A549 (cell line): ENCODE measurements around the gene PRPSAP2. TPM values are rescaled to one million over a fixed set of nuclear protein-coding genes. Genes with fewer than 3 reads are reported as not detected.

Experiments used
- ATAC-seq, 2 experiments: fragments of 200-7000 bp in 1 of 2; fragments of >200 bp in 1 of 2; cut with Nextera tagmentation in 1 of 2; cut with Tn5 transposase in 1 of 2; 3 replicates each; pipeline versions ENCODE4 v1.8.0 to v1.9.1; 2018 to 2020; ENCODE audit warnings: mild to moderate bottlenecking in 1 of 2, moderate library complexity in 1 of 2
- CTCF ChIA-PET: fragments of 300-600 bp; sonication (Branson Sonifier 250); formaldehyde crosslinking; extraction: SDS; loops from one replicate; lab custom pipeline; 2021; ENCODE audit warnings: antibody characterized with exemption, inconsistent platforms; lab: Yijun Ruan, JAX
- POLR2A ChIA-PET: fragments of 350-600 bp; formaldehyde crosslinking; extraction: SDS; loops from one replicate; lab custom pipeline; 2021; ENCODE audit warnings: antibody characterized with exemption, inconsistent platforms; lab: Yijun Ruan, JAX
- DNase-seq, 2 experiments: peaks; one replicate each; pipeline versions ENCODE4 v3.0.0 to v3.0.0-alpha.2; 2011 to 2016; ENCODE audit warnings: low read depth in 1 of 2, low spot score in 1 of 2
- FAIRE-seq: peaks from 2 replicates; lab custom pipeline; 2011; peaks lifted over from hg19 to GRCh38; lab: Jason Lieb, UNC
- H3K27ac ChIP-seq, 2 experiments: fragments of >200 bp; sonication (Bioruptor Twin); formaldehyde crosslinking; 3 replicates each; pipeline ENCODE4 v1.5.1; 2016 to 2017
- H3K4me1 ChIP-seq: fragments of >200 bp; sonication (Bioruptor Twin); formaldehyde crosslinking; 3 replicates; pipeline ENCODE4 v1.6.1; 2016
- H3K4me2 ChIP-seq: fragments of >200 bp; sonication (Bioruptor Twin); formaldehyde crosslinking; 3 replicates; pipeline ENCODE4 v1.6.1; 2016
- H3K4me3 ChIP-seq: fragments of >200 bp; sonication (Bioruptor Twin); formaldehyde crosslinking; 3 replicates; pipeline ENCODE4 v1.5.1; 2016
- H3K9me3 ChIP-seq: fragments of >200 bp; sonication (Bioruptor Twin); formaldehyde crosslinking; 3 replicates; pipeline ENCODE4 v1.6.1; 2016
- BHLHE40 ChIP-seq: IDR thresholded peaks from 2 replicates; pipeline ENCODE4 v1.6.1; 2012; ENCODE audit warnings: low read depth, low read length, inconsistent platforms
- CBX2 ChIP-seq: fragments of 200-600 bp; sonication (generic); IDR thresholded peaks from 2 replicates; pipeline ENCODE4 v1.6.1; 2016; ENCODE audit warnings: low read depth, mild to moderate bottlenecking, borderline replicate concordance
- EP300 ChIP-seq, 2 experiments: fragments of >200 bp; sonication (Bioruptor Twin); formaldehyde crosslinking; IDR thresholded peaks; 2 replicates in 1 of 2; 3 replicates in 1 of 2; pipeline ENCODE4 v1.6.1; 2016 to 2017
- ESRRA ChIP-seq: fragments of 150-350 bp; IDR thresholded peaks from 2 replicates; pipeline ENCODE4 v1.6.1; 2014; ENCODE audit warnings: mild to moderate bottlenecking, low read length, borderline replicate concordance
- FOSB ChIP-seq: fragments of 250-450 bp; sonication (Bioruptor Pico); IDR thresholded peaks from 2 replicates; pipeline ENCODE4 v1.5.0; 2020; ENCODE audit warnings: mild to moderate bottlenecking, moderate library complexity
- FOSL2 ChIP-seq, 2 experiments: fragments of 450-650 bp in 1 of 2; fragments of >200 bp in 1 of 2; sonication (Bioruptor Twin) in 1 of 2; formaldehyde crosslinking; IDR thresholded peaks; 2 replicates each; pipeline versions ENCODE4 v1.5.0 to v1.6.1; 2016 to 2020; ENCODE audit warnings: mild to moderate bottlenecking in 1 of 2, moderate library complexity in 1 of 2
- GATA3 ChIP-seq: IDR thresholded peaks from 2 replicates; pipeline ENCODE4 v1.6.1; 2012; ENCODE audit warnings: borderline replicate concordance
- JUN ChIP-seq, 2 experiments: fragments of >200 bp; sonication (Bioruptor Twin); formaldehyde crosslinking; IDR thresholded peaks; 2 replicates in 1 of 2; 3 replicates in 1 of 2; pipeline ENCODE4 v1.6.1; 2016 to 2017
- KDM5A ChIP-seq: fragments of 200-600 bp; sonication (generic); IDR thresholded peaks from 2 replicates; pipeline ENCODE4 v1.6.1; 2016; ENCODE audit warnings: antibody characterized with exemption, mild to moderate bottlenecking
- MAFK ChIP-seq: fragments of 450-650 bp; IDR thresholded peaks from 2 replicates; pipeline ENCODE4 v1.6.1; 2014; ENCODE audit not compliant: partially characterized antibody
- POLR2A ChIP-seq: IDR thresholded peaks from 2 replicates; pipeline ENCODE4 v1.6.1; 2012; ENCODE audit warnings: mild to moderate bottlenecking, low read length
- RFX5 ChIP-seq: fragments of 450-650 bp; IDR thresholded peaks from 2 replicates; pipeline ENCODE4 v1.7.1; 2014; ENCODE audit warnings: antibody characterized with exemption, mild to moderate bottlenecking, moderate library complexity
- TFCP2L1 ChIP-seq: fragments of 250-450 bp; sonication (Bioruptor Pico); IDR thresholded peaks from 2 replicates; pipeline ENCODE4 v1.5.0; 2021; ENCODE audit warnings: mild to moderate bottlenecking
- ZNF302 ChIP-seq: fragments of 250-450 bp; sonication (Bioruptor Pico); IDR thresholded peaks from 2 replicates; pipeline ENCODE4 v1.9.0; 2021; ENCODE audit warnings: inconsistent platforms, mild to moderate bottlenecking, moderate library complexity
- WGBS: methylation state at CpG from one replicate; pipeline ENCODE4 v1.1.6; 2017; ENCODE audit errors: missing lambda C conversion rate; 5-methylcytosine and 5-hydroxymethylcytosine counted together
- polyA plus RNA-seq, 4 experiments: library from polyadenylated mRNA; depleted of rRNA in 3 of 4; stranded (reverse); fragments of >200 nt; fragmentation: RNase III in 1 of 4; extraction: RNeasy Plus Mini Kit Qiagen cat#74134 plus additional on column Dnase treatment in 1 of 4; gene quantifications; 2 replicates in 3 of 4; 3 replicates in 1 of 4; pipeline ENCODE4 v1.2.3, GENCODE V29; 2011 to 2017
- TF ChIP-seq, protein P1 (sequence below): IDR thresholded peaks from 2 replicates; pipeline ENCODE4 v1.6.1; 2012; ENCODE audit warnings: low read depth, borderline replicate concordance
- TF ChIP-seq, protein P2 (sequence below): fragments of 250-450 bp; sonication (Bioruptor Pico); IDR thresholded peaks from 2 replicates; pipeline ENCODE4 v1.5.0; 2021; ENCODE audit warnings: mild to moderate bottlenecking, moderate library complexity, borderline replicate concordance
- TF ChIP-seq, protein P3 (sequence below): fragments of 450-650 bp; IDR thresholded peaks from 2 replicates; pipeline ENCODE4 v1.6.1; 2014; ENCODE audit warnings: antibody characterized with exemption
- TF ChIP-seq, protein P4 (sequence below): fragments of >200 bp; sonication (Bioruptor Twin); formaldehyde crosslinking; IDR thresholded peaks from 3 replicates; pipeline ENCODE4 v1.6.1; 2016
- TF ChIP-seq, protein P5 (sequence below): fragments of 200-600 bp; sonication (generic); IDR thresholded peaks from 2 replicates; pipeline ENCODE4 v1.6.1; 2016; ENCODE audit warnings: antibody characterized with exemption, mild to moderate bottlenecking, moderate library complexity
- TF ChIP-seq, protein P6 (sequence below): IDR thresholded peaks from 2 replicates; pipeline ENCODE4 v1.6.1; 2012

PRPSAP2 gene
- polyA plus RNA-seq, 2 of the 4 experiments (the other 2 are of a cell fraction), result 53.3 to 82.1 TPM

DNA sequence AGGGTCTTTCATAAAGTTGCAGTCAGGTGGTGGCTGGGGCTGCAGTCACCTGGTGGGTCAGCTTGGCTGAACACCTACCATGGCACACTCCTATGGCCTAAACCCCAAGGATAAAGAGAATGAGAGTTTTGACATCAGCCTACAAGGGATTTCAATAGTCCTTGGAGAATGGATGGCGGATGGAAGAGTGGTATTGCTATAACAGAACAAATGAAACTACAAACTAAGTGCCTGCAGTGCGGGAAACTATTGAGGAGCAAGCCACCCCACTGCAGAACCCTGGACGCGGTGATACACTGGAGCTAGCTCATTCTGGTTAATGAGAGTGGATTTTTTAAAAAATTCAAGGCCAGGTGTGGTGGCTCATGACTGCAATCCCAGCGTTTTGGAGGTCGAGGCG is 3.0 kb upstream of the PRPSAP2 start:
- TF ChIP-seq POLR2A, result no peak
- TF ChIP-seq, protein P1, sequence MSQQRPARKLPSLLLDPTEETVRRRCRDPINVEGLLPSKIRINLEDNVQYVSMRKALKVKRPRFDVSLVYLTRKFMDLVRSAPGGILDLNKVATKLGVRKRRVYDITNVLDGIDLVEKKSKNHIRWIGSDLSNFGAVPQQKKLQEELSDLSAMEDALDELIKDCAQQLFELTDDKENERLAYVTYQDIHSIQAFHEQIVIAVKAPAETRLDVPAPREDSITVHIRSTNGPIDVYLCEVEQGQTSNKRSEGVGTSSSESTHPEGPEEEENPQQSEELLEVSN, result no peak
- no peak for TF ChIP-seq KDM5A
- no peak for TF ChIP-seq FOSL2 (IDR thresholded peaks at IDR 0.05)
- TF ChIP-seq FOSL2 (CRISPR knock-in tag; IDR thresholded peaks at IDR 0.05), result no peak
- TF ChIP-seq RFX5, result no peak
- TF ChIP-seq EP300 (IDR thresholded peaks at IDR 0.05), result no peak
- TF ChIP-seq FOSB (CRISPR knock-in tag), result no peak
- no peak for ATAC-seq
- no peak for DNase-seq
- H3K27ac ChIP-seq, result no peak overlapping the region
- CTCF ChIA-PET, result interaction anchor here (0.6 to 2.5 kb wide), 7 partner anchors 23 to 230 kb away, joined by 3 to 8 read pairs (median 3); partner anchors contain the start of gene FAM83G
- no peaks in the 10 kb centered on the region for H3K9me3 ChIP-seq
- peak overlapping the region; percentile 54; the same call in 2 of the 3 replicates for H3K4me3 ChIP-seq
- POLR2A ChIA-PET, result no interaction called here
- WGBS, result 89% methylated on average over 7 of the region's 7 CpGs
- no peak for FAIRE-seq
- peak overlapping the region; percentile 80 for H3K4me2 ChIP-seq
- peaks cover 34% of the 10 kb centered on the region for H3K4me1 ChIP-seq

DNA sequence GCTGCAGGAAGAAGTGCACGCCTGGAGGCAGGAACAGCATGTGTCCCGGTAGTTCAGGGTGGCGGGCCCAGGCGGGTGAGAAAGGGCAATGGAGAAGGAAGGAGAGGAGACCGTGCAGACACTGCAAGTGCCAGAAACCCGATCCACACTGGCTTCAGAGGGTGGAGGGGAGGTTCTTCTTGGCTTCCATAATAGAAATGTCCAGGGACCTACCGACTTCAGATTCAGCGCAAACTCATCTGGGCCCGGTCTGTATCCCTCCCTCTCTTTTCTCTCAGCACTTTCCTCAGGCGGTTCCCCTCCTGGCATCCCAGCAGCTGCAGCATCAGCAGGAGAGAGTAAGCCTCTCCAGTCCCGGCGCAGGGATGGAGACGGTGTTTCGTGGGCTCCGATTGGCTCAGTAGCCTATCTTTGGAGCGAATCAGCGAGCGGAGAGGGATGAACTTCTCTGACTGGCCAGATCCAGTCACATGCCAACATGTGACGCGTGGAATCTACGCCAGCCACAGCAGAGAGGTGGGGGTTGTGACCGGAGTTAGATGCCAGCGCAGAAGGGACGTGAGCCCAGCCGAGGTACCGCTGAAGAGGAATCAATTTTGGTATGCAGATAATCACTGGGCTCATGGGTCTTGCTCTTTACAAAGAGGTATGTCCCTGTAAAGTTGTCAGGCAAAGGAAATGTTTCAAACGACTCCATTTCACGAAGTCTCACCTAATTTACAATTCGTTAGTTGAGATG is 1.9 kb upstream of the PRPSAP2 start:
- Histone ChIP-seq H3K4me2 (peak overlapping the region; percentile 80), H3K4me1 (peaks cover 32% of the 10 kb centered on the region), H3K4me3 (peak overlapping the region; percentile 54), H3K9me3 (no peaks in the 10 kb centered on the region), H3K27ac (peak overlapping the region; percentile 73 to 84)
- ChIA-PET POLR2A (interaction anchor here (0.6 kb wide), 2 partner anchors 51 to 1035 kb away, joined by 3 to 8 read pairs; no protein-coding TSS in a partner anchor), CTCF (interaction anchor here (1.0 to 2.2 kb wide), 3 partner anchors 83 to 231 kb away, joined by 3 to 8 read pairs (median 3); no protein-coding TSS in a partner anchor)
- peak; percentile 92 to 94 for ATAC-seq
- peak; percentile 98 for FAIRE-seq
- under 1% methylated on average over 29 of the region's 29 CpGs for WGBS
- TF ChIP-seq, protein P2, sequence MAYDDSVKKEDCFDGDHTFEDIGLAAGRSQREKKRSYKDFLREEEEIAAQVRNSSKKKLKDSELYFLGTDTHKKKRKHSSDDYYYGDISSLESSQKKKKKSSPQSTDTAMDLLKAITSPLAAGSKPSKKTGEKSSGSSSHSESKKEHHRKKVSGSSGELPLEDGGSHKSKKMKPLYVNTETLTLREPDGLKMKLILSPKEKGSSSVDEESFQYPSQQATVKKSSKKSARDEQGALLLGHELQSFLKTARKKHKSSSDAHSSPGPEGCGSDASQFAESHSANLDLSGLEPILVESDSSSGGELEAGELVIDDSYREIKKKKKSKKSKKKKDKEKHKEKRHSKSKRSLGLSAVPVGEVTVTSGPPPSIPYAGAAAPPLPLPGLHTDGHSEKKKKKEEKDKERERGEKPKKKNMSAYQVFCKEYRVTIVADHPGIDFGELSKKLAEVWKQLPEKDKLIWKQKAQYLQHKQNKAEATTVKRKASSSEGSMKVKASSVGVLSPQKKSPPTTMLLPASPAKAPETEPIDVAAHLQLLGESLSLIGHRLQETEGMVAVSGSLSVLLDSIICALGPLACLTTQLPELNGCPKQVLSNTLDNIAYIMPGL (CRISPR knock-in tag), result no peak
- TF ChIP-seq JUN (IDR thresholded peaks at IDR 0.05) (peak; percentile 68 to 69; a peak in 3 of 5 replicates), ESRRA (no peak), MAFK (peak; percentile 45), ZNF302 (CRISPR knock-in tag) (no peak), BHLHE40 (no peak), KDM5A (peak; percentile 82), GATA3 (0 out of 2 replicates have a peak, but pooled peaks have one; percentile 8), CBX2 (no peak), RFX5 (peak; percentile 85), POLR2A (peak; percentile 81), TFCP2L1 (CRISPR knock-in tag) (no peak)
- TF ChIP-seq, protein P3, sequence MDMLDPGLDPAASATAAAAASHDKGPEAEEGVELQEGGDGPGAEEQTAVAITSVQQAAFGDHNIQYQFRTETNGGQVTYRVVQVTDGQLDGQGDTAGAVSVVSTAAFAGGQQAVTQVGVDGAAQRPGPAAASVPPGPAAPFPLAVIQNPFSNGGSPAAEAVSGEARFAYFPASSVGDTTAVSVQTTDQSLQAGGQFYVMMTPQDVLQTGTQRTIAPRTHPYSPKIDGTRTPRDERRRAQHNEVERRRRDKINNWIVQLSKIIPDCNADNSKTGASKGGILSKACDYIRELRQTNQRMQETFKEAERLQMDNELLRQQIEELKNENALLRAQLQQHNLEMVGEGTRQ, result peak; percentile 98
- TF ChIP-seq, protein P4, sequence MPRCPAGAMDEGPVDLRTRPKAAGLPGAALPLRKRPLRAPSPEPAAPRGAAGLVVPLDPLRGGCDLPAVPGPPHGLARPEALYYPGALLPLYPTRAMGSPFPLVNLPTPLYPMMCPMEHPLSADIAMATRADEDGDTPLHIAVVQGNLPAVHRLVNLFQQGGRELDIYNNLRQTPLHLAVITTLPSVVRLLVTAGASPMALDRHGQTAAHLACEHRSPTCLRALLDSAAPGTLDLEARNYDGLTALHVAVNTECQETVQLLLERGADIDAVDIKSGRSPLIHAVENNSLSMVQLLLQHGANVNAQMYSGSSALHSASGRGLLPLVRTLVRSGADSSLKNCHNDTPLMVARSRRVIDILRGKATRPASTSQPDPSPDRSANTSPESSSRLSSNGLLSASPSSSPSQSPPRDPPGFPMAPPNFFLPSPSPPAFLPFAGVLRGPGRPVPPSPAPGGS, result peak; percentile 71
- TF ChIP-seq, protein P5, sequence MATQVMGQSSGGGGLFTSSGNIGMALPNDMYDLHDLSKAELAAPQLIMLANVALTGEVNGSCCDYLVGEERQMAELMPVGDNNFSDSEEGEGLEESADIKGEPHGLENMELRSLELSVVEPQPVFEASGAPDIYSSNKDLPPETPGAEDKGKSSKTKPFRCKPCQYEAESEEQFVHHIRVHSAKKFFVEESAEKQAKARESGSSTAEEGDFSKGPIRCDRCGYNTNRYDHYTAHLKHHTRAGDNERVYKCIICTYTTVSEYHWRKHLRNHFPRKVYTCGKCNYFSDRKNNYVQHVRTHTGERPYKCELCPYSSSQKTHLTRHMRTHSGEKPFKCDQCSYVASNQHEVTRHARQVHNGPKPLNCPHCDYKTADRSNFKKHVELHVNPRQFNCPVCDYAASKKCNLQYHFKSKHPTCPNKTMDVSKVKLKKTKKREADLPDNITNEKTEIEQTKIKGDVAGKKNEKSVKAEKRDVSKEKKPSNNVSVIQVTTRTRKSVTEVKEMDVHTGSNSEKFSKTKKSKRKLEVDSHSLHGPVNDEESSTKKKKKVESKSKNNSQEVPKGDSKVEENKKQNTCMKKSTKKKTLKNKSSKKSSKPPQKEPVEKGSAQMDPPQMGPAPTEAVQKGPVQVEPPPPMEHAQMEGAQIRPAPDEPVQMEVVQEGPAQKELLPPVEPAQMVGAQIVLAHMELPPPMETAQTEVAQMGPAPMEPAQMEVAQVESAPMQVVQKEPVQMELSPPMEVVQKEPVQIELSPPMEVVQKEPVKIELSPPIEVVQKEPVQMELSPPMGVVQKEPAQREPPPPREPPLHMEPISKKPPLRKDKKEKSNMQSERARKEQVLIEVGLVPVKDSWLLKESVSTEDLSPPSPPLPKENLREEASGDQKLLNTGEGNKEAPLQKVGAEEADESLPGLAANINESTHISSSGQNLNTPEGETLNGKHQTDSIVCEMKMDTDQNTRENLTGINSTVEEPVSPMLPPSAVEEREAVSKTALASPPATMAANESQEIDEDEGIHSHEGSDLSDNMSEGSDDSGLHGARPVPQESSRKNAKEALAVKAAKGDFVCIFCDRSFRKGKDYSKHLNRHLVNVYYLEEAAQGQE, result no peak
- TF ChIP-seq, protein P6, sequence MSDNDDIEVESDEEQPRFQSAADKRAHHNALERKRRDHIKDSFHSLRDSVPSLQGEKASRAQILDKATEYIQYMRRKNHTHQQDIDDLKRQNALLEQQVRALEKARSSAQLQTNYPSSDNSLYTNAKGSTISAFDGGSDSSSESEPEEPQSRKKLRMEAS, result peak; percentile 79
- peak; percentile 94 to 97 for DNase-seq
